Measurements from ENCODE around the gene TMEM258. TPM values are rescaled to one million over a fixed set of nuclear protein-coding genes. Genes with fewer than 3 reads are reported as not detected.

TMEM258 gene
- total and polyA plus RNA-seq, 4 donors: 43.9 to 229 (median 163) TPM

DNA sequence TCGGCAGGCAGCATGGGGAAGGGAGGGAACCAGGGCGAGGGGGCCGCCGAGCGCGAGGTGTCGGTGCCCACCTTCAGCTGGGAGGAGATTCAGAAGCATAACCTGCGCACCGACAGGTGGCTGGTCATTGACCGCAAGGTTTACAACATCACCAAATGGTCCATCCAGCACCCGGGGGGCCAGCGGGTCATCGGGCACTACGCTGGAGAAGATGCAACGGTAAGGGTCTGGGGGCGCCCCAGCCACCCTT, 35.9 kb upstream of the TMEM258 start:
- DNase-seq: no peak
- H3K9ac ChIP-seq (ENCODE audit: insufficient read depth in 1 of 2, low read length in 2 of 2): peak overlapping the region in 1 of 2 donors; percentile 61
- TF ChIP-seq, protein P1, sequence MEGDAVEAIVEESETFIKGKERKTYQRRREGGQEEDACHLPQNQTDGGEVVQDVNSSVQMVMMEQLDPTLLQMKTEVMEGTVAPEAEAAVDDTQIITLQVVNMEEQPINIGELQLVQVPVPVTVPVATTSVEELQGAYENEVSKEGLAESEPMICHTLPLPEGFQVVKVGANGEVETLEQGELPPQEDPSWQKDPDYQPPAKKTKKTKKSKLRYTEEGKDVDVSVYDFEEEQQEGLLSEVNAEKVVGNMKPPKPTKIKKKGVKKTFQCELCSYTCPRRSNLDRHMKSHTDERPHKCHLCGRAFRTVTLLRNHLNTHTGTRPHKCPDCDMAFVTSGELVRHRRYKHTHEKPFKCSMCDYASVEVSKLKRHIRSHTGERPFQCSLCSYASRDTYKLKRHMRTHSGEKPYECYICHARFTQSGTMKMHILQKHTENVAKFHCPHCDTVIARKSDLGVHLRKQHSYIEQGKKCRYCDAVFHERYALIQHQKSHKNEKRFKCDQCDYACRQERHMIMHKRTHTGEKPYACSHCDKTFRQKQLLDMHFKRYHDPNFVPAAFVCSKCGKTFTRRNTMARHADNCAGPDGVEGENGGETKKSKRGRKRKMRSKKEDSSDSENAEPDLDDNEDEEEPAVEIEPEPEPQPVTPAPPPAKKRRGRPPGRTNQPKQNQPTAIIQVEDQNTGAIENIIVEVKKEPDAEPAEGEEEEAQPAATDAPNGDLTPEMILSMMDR (IDR thresholded peaks at IDR 0.05; ENCODE audit: control extremely low read depth, extremely low read depth): no peak
- H3K9me3 ChIP-seq (ENCODE audit: control insufficient read depth in 4 of 4, insufficient read depth in 3 of 4, low read length in 3 of 4): peaks cover 0 to 1% (median 0%) of the 10 kb centered on the region in 4 donors
- no peaks in the 10 kb centered on the region for H3K27me3 ChIP-seq (ENCODE audit: control insufficient read depth in 3 of 3, insufficient read depth in 3 of 3, low read length in 2 of 3)
- peaks cover 0 to 28% (median 10%) of the 10 kb centered on the region in 5 donors for H3K4me1 ChIP-seq (ENCODE audit: control insufficient read depth in 5 of 5, insufficient read depth in 5 of 5, low read length in 5 of 5)
- peak overlapping the region; percentile 27 to 87 for H3K27ac ChIP-seq (ENCODE audit: low read depth in 1 of 2, low read length in 1 of 2)
- H3K4me3 ChIP-seq: peak overlapping the region; percentile 54
- no peak for ATAC-seq (ENCODE audit: insufficient read depth, low FRiP score)
- 0% methylated on average over 16 of the region's 16 CpGs for WGBS, 2 donors
- H3K36me3 ChIP-seq (ENCODE audit: control insufficient read depth in 4 of 4, insufficient read depth in 4 of 4, low read length in 4 of 4): no peaks in the 10 kb centered on the region

DNA sequence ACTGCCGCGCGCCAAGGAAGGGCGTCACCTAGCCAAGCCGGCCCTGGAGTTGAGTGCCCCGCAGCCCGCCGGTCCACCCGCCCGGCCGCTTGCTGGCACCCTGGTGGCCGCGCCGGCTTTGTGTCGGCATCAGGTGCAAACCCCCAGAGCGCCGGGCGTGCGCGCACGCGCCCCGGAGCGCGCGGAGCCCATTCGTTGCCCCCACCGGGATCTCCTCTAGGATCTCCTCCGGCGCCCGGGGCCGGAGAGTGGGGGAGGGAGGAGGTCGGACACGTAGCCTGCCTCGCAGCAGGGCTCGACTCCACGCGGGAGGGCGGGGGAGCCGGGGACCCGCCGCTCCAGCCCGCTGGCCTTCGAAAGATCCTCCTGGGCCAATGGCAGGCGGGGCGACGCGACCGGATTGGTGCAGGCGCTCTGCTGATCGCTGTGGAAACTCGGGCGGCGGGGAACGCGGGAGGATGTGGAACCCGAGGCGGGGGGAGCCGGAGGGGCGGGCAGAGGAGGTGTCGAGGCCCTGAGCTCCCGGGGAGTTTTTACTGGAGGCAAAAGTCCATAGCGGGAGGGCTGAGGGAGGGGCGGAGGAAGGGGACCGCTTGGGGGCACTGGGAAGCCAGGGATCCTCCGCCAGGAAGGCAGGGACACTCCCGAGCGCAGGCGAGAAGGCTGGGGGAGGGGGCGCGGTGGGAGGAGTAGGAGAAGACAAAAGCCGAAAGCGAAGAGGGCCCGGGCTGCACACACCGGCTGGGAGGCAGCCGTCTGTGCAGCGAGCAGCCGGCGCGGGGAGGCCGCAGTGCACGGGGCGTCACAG, 35.4 kb upstream of the TMEM258 start, which contains the start of gene FADS2:
TSS of gene FADS2 (plus strand) at position 730 of the 808 bp plus-strand sequence. CDS start 91 bp downstream, outside the sequence.
- Histone ChIP-seq H3K9ac (ENCODE audit: insufficient read depth in 1 of 2, low read length in 2 of 2) (peak within 1 kb of the TSS in 1 of 2 donors; percentile 61), H3K9me3 (ENCODE audit: control insufficient read depth in 4 of 4, insufficient read depth in 3 of 4, low read length in 3 of 4) (peaks cover 0 to 1% (median 0%) of the 10 kb centered on the region in 4 donors), H3K4me3 (peak within 1 kb of the TSS; percentile 54), H3K27ac (ENCODE audit: low read depth in 1 of 2, low read length in 1 of 2) (peak within 1 kb of the TSS; percentile 87 to 90), H3K27me3 (ENCODE audit: control insufficient read depth in 3 of 3, insufficient read depth in 3 of 3, low read length in 2 of 3) (no peaks in the 10 kb centered on the region), H3K36me3 (ENCODE audit: control insufficient read depth in 4 of 4, insufficient read depth in 4 of 4, low read length in 4 of 4) (no peaks in the 10 kb centered on the region), H3K4me1 (ENCODE audit: control insufficient read depth in 5 of 5, insufficient read depth in 5 of 5, low read length in 5 of 5) (peaks cover 0 to 28% (median 10%) of the 10 kb centered on the region in 5 donors)
- DNase-seq: peak; percentile 94 to 97 (median 95)
- TF ChIP-seq, protein P1 (IDR thresholded peaks at IDR 0.05; ENCODE audit: control extremely low read depth, extremely low read depth): no peak
- peak; percentile 88 for ATAC-seq (ENCODE audit: insufficient read depth, low FRiP score)
- 0 to 1% methylated on average over 83 of the region's 83 CpGs for WGBS, 2 donors

DNA sequence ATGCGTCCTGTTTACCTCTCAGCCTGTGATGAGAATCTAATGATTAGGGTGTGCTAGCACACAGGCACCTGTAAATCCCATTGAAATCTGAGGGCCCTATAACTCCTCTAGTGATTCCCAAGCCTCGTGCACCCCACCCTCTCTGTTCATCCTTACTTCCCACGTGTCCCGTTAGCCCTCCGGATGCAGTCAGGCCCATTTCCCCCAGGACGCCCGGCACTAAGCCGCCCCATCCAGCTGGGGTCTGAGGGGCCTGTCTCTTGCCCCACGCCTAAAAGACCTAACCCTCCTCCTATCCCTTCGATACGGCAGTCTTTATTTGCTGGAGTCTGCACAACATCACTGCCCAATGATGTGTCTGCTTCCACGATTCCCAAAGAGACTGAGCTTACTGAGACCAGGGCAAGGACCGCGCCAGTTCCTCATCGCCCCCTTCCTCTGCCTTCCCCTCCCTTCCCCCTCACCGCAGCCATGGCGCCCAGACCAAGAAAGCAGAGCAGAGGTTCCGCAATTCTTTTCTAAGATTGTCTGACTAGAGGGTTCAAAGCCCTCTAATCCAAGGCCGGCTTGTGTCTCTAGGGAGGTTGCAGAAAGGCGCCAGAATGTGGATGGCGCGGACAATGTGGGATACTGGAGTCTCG, 34.7 kb upstream of the TMEM258 start:
- H3K27ac ChIP-seq (ENCODE audit: low read depth in 1 of 2, low read length in 1 of 2): peak overlapping the region; percentile 87 to 90
- H3K9me3 ChIP-seq (ENCODE audit: control insufficient read depth in 4 of 4, insufficient read depth in 3 of 4, low read length in 3 of 4): peaks cover 0 to 1% (median 0%) of the 10 kb centered on the region in 4 donors
- WGBS, 2 donors: 15% methylated on average over 23 of the region's 23 CpGs
- no peaks in the 10 kb centered on the region for H3K36me3 ChIP-seq (ENCODE audit: control insufficient read depth in 4 of 4, insufficient read depth in 4 of 4, low read length in 4 of 4)
- H3K4me1 ChIP-seq (ENCODE audit: control insufficient read depth in 5 of 5, insufficient read depth in 5 of 5, low read length in 5 of 5): peaks cover 0 to 28% (median 10%) of the 10 kb centered on the region in 5 donors
- H3K9ac ChIP-seq (ENCODE audit: insufficient read depth in 1 of 2, low read length in 2 of 2): peak overlapping the region in 1 of 2 donors; percentile 28
- H3K27me3 ChIP-seq (ENCODE audit: control insufficient read depth in 3 of 3, insufficient read depth in 3 of 3, low read length in 2 of 3): no peaks in the 10 kb centered on the region
- DNase-seq (peak in 1 of 3 donors; percentile 48), ATAC-seq (ENCODE audit: insufficient read depth, low FRiP score) (no peak)
- TF ChIP-seq, protein P1 (IDR thresholded peaks at IDR 0.05; ENCODE audit: control extremely low read depth, extremely low read depth): no peak
- peak overlapping the region; percentile 54 for H3K4me3 ChIP-seq
